HFF-Myc (cell line): ENCODE data around the gene BRD3OS.

ENCODE experiments used
- DNase-seq: peaks from one replicate; pipeline ENCODE4 v3.0.0-alpha.2; 2011; ENCODE audit warnings: low read depth; ENCODE audit errors: extremely low read depth
- H3K4me3 ChIP-seq: replicated peaks from 2 replicates; pipeline ENCODE4 v1.5.1; 2011; ENCODE audit warnings: low read depth, mild to moderate bottlenecking, control low read depth, low read length
- TF ChIP-seq, protein P1 (sequence below): IDR thresholded peaks from 2 replicates; pipeline ENCODE4 v1.5.1; 2012; ENCODE audit warnings: mild to moderate bottlenecking, low read depth, low read length, control low read depth; ENCODE audit errors: missing control alignments

The BRD3OS gene

DNA sequence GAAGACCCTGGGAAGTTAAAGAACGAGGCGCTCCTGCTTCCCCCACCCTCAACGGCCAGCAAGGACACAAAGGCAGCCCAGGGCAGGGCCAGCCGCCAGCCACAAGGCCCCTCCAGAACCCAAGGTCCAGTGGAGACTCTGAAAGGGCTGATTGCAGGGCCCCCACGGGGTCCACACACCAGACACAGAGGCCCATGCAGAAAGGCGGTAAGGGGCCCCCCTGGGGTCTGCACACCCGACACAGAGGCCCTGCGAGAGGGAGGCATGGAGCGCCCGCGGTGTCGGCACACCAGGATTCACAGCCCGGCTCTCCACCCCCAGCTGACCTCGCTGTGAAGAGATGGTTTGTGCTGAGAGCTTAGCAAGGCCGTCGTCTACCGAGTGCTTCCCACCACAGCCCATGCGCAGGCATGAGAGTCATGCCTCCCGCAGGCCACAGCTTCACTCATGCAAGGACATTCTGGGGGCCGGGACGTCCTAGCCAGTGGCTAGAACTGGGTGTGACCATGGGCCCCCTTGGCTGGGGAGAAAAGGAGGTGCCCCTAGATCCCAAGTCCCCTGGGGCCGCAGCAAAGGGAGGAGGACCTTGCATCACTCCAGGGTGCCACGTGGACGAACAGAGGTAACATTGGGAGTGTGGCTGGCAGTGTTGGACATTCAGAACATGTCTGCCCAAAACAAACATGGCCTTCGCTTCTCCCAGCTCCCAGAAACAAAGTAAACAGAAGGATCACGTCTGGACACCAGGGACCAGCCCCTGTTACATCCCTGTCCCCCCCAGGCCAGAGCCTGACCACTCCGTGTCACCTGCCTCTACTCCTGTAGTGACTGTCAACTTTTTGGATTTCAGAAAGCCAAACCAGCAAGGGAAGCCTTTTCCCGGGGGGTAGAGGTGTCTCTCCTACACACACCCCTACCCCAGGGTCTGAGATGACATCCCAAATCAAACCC lies 32.7 kb downstream of the BRD3OS start:
- H3K4me3 ChIP-seq: no peak overlapping the region
- no peak for DNase-seq
- TF ChIP-seq, protein P1, sequence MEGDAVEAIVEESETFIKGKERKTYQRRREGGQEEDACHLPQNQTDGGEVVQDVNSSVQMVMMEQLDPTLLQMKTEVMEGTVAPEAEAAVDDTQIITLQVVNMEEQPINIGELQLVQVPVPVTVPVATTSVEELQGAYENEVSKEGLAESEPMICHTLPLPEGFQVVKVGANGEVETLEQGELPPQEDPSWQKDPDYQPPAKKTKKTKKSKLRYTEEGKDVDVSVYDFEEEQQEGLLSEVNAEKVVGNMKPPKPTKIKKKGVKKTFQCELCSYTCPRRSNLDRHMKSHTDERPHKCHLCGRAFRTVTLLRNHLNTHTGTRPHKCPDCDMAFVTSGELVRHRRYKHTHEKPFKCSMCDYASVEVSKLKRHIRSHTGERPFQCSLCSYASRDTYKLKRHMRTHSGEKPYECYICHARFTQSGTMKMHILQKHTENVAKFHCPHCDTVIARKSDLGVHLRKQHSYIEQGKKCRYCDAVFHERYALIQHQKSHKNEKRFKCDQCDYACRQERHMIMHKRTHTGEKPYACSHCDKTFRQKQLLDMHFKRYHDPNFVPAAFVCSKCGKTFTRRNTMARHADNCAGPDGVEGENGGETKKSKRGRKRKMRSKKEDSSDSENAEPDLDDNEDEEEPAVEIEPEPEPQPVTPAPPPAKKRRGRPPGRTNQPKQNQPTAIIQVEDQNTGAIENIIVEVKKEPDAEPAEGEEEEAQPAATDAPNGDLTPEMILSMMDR: no peak

DNA sequence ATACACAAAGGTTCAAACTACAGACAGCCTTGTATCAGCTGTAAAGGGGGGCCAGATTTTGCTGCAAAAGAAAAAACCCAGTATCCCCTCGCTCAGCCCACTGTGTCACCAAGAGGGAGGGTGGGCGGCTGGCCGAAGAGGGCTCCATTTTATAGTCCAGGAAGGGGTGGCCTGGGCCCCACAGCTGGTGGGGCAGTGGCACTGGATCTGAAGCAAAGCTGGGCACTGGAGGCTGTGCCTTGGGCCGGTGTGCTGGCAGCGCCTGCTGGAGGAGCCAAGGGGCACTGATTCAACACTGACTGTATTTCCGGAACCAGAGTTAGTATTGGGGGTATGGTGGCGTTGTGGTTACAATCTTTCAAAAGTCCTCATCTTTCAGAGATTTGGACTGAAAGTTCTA lies 33.4 kb downstream of the BRD3OS start:
- no peak overlapping the region for H3K4me3 ChIP-seq
- no peak for DNase-seq
- TF ChIP-seq, protein P1: no peak

GRCh38 chr9:134059188-134059641 lies 33.9 kb downstream of the BRD3OS start:
- H3K4me3 ChIP-seq: no peak overlapping the region
- no peak for DNase-seq
- TF ChIP-seq, protein P1: no peak

DNA sequence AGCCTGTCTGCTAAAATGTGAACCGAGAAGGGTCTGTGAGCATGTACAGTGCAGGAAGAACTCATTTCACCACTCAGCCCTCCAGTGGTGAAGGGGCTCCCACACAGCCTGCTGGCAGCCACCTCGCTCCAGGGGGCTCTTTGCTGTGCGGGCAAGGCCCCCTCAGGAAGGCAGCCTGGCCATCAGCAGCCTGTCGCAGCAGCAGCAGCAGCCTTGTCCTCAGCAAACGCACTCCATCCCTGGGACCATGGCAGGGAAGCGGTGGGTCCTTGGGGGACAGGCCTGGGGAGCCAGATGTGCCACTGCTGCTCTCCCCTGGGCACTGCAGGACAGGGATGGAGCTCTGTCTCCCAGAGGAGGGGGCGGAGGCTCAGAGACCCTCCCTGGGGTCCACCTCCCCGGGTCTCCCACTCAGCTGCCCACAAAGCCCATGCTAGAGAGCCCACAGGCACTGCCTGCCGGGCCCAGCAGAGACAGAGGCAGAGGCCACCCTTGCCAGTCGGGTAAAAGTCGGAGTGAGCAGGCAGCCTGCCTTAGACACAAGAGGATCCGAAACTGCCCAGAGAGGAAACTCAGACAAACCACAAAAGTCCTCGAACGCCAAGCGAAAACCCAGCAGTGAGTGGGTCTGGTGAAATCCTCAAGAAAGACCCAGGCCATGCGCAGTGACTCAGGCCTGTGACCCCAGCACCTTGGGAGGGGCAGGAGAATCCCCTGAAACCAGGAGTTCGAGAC lies 34.5 kb downstream of the BRD3OS start:
- no peak overlapping the region for H3K4me3 ChIP-seq
- no peak for DNase-seq
- TF ChIP-seq, protein P1: no peak

GRCh38 chr9:134060546-134060945 lies 35.3 kb downstream of the BRD3OS start:
- H3K4me3 ChIP-seq: no peak overlapping the region
- DNase-seq: no peak
- TF ChIP-seq, protein P1: no peak

DNA sequence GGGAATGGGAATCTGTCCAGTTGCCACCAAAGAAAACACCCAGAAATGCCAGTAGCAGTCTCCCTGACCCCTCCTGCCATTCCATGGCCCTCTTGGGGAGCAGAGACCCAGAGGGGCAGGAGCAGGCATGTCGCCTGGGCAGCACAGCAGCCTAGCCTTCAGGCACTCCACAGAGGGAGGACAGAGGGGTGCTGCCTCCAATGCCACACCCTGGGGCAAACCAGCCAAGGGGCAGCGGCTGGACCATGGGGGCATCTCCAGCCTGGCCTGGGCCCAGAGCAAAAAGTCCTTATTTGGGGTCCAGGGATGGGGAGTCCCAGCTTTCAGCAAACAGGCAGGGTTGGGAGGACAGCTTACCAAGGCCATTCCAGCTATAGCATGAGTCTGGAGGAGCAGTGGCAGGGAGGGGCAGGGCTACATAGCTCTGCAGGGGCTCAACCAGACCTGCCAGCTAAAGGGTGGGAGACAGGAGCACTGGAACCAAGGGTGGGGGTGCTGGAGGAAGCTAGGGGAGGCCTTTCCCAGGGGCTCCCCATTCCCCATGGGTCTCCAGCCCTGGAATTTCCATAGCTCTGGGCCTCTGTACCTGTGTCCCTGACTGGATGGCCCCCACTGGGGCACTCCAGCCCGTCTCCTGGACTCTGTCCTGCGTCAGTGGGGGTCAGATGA lies 35.9 kb downstream of the BRD3OS start:
- H3K4me3 ChIP-seq: no peak overlapping the region
- TF ChIP-seq, protein P1: no peak
- no peak for DNase-seq
